GM19099 (cell line): ENCODE results near the gene FAM83G.

Experiments used
- POLR2A ChIP-seq: IDR thresholded peaks from 3 replicates; pipeline ENCODE4 v1.6.1; 2011; ENCODE audit warnings: low read depth; ENCODE audit not compliant: insufficient read length; ENCODE audit errors: extremely low read depth

Gene FAM83G

DNA sequence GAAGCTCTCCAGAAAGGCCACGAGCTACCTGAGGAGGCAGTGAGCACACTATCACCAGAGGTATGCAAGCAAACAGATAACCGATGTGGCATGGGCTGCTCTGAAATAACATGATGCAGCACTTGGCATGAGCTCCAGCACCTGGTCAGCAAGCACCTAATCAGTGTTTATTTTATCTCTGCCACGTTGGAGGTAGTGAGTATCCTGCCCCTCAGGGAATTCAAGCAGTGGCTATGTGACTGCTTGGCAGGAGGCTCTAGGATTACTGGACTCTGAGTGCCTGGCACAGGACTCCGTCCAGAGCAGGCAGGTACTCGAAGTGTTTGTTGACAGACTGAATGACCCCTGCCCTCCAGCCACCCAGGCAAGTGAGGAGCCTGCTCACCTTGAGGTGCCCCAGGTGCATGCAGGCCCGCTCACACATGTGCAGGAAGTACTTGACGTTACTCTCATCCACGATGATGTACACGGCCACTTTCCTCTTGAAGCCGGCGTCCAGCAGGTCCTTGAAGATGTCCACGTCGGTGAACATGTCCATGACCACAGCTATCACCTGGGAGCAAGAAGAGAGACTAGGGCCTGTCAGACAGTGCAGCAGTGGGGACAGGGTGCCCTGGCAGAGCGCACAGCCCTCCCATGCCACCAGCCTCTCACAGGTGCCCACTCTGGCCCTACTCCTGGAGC, 16.6 kb downstream of the FAM83G start:
- no peak for TF ChIP-seq POLR2A

DNA sequence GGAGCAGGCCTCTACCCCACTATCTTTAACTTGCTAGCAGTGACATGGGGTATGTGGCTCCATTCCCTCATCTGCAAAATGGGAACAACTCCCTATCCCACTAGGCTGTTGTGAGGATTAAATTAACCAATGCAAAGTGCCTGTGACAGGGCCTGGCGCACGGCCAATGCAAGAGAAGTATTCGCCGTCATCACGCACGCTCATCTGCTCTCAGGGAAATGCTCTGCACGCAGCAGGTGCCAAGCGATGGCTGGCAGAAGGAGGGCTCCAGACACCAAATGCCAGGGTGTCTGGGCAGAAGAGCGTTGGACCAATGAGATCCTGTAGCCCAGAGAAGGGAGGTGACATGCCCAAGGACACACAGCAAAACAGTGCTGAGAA, 17.3 kb downstream of the FAM83G start:
- no peak for TF ChIP-seq POLR2A

DNA sequence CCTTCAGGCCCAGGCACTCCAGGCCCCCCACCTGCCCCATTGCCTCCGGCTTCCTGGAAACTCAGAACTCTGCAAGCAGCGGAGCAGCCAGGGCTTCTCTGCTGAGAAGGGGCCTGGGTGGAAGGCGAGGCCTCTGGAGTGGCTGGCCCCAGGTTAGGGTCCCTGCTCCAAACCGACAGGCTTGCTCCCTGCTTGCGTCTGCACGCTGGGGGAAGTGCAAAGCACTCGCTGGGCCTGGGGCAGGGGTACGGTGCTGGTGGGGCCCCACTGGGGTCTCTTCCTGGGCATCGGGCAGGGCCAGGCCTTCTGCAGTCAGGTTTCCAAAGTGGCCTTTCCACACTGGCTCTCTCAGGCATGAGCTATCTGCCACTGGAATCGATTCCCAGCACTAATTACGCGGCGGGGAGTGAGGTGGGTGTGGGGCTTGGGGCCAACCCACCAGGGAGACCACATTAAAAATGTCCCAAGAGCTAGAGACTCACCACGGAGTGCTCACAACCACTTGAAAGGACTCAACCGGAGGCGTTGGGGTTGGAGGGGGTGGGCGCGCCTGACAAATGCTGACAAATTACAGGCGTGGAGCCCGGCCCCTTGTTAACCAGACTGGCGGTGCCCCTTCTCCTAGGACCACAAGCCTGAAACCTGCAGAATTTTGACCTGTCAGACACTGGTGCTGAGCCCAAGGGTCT, 17.9 kb downstream of the FAM83G start:
- TF ChIP-seq POLR2A = no peak

DNA sequence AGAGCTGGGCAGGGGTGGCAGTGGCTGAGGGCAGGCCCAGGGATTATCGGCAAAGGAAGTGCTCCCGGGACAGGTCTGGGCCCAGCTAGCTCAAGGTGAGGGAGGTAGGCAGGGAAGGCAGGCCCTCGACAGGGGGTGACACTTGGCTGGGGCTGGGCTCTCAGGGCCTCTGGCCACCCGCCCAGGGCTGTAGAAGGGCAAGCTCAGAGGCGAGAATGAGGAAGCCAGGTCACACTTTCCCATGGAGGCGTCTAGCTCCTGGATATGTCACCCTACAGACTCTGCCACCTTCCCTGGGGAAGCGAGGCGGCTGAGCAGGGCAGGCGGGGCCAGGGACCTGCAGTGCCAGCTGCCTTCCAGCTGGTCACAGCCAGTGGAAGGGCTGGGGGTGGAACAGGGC, 19.1 kb downstream of the FAM83G start:
- TF ChIP-seq POLR2A = no peak

DNA sequence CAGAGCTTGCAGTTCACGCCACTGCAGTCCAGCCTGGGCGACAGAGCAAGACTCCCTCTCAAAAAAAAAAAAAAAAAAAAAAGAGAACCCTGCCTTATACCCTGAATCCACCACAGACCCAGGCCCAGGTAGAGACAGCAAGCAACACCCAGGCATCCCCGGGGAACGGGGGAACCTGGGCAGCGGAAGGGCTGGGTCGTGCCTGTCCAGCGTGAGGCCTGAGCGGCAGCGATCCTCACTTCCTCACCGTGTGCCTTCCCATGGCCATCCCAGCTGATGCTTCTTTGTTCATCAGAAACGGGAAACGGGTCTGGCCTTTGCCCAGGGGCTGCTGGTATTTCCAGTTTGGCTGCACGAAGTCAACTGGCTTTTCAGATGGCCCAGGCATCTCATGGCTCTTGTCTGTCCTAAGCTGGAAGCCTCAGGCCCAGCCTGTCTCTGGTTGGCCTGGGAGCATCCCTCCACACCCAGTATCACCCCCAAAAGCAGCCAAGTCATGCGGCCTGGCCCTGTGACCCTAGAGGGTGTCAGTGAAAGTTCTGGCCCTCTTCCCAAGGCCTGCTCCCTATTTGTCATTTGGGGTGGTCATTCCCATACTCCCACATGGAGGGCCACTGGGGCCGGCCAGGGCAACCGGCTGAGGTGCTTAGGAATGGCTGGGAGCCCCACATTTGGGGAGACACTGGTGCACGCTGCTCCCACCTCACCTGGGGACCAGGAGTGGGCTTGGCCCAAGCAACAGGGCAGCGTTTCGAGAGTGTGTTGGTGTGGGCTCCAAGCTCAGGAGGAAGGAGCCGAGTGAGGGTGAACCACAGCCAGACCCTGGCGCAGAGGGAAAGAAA, 20.1 kb downstream of the FAM83G start:
- no peak for TF ChIP-seq POLR2A

DNA sequence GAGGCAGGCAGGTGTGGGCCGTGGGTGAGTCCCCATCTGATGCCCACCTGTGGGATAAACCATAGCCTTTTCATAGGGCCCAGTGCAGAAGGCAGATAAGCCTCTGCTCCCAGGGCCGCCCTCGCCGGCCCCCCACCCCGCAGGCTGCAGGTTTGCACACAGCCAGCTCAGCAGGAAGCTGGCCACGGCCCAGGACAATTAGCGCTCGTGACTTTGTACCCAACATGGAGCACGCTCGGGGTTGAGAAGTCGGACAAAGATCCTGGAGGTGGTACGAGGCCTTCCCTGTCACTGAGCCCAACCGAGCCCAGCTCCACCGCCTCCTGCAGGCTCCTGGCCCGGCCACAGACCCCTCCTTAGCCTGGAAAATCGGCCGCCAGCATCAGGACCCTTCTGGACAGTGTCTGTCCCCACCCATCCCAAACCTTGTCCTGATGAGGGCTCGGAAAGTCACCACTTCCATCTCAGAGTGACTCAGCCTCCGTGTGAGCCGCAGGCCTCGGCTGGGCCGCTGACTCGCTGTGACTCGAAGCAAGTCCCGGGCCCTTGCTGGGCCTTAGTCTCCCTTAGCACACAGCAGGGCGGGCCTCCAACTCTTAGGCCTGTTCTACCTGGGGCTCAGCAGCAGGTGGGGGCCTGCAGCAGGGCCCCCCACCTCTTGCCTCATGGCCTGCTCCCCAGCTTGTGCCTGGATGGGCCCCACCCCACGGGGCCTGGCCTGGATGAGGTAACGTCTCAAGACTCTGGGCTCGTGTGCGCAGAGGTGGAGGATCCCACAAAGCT, 22.7 kb downstream of the FAM83G start:
- TF ChIP-seq POLR2A = no peak

DNA sequence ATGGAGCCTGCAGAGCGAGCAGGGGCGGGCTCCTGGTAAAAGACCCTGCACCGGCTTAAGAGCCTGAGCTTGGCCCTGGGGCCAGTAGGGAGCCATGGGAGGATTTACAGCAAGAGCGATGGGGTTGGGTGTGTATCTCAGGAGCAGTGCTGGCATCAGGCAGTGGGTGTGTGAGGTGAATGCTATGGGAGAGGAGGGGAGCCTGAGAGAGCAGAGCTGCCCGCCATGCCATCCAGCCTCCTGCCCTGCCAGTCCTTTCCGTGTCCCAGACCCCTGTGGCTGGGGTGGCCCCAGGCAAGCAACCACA, 23.3 kb downstream of the FAM83G start:
- no peak for TF ChIP-seq POLR2A

DNA sequence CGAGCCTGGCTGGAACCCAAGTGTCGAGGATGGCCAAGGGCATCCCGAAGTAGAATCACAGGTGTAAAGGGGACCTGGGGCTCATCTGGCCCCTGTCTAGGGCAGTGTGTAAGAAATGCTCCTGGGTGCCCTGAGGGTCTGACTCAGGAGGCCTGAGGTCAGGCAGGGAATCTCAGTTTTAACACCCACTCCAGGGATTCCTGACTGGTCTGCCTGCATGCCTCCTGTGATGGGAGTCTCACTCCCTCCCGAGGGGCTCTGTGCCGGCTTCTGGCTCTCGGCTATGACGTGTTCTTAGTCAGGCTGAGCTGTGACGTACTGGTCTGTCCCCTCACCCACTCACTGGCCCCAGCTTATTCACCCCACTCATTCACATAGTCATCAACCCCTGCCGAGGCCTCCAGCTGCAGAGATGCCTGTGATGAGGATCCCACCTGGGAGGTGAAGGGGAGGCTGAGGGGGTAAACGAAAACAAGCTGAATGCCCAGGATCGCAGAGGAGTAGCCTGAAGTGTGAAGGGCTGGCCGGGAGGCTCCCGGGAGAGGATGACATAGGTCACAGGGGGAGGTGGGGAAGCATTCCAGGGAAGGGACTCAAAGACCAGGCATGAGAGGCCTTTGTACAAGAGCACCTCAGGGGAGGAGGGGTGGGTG, 23.8 kb downstream of the FAM83G start:
- no peak for TF ChIP-seq POLR2A

DNA sequence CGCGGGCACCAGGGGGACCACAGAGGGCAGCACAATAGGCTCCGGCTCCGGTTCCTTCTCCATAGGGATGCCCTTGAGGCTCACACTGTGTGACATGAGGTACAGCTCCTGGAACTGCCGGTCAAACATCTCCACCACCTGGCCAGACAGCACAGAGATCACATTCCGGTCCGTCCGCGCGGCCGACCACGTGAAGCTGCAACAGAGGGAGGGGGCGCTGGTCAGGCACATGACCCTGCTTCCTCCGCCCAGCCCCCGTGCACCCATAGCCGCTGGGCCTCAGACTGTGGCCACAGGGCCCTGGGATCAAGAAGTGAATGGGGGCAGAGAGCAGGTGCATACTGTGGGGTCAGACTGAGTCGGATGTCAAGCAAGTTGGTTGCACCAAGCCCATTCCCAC, 25.9 kb downstream of the FAM83G start:
- no peak for TF ChIP-seq POLR2A

DNA sequence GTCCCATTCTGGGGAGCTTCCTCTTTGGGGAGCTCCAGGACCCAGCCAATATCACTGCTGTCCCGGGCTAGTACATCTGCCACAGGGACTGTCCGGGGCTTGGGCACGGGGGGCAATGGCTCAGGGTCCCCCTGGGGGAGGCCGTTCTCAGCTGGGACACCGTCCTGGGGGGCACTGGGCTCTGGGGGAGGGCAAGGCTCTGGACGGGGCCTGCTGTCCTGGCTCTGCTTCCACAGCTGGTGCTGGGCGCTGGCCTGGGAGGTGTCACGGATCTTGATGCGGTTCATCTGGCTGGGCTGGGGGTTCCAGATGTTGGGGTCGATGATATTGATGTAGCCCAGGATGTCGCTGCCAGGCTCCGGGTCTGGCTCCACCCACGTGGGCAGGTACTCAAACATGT, 26.5 kb downstream of the FAM83G start:
- TF ChIP-seq POLR2A = no peak

DNA sequence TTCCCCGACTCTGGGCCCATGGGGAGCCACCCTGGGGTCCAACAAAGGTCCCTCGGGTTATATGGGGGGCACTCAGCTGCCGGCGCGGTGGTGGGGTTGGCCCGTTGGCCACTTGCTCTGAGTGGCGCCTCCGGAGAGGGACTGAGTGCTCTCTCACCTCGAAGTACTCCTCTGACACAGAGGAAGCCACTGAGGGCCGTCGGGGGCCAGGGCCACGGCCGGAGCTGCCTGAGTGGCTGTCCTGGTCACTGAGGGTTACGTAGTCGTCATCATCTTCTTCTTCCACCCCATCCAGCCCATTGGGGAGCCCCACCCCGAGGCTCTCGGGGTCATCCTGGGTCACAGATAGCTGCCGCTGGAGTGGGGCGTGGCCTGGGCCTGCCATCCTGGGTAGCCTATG, 26.9 kb downstream of the FAM83G start:
- no peak for TF ChIP-seq POLR2A

DNA sequence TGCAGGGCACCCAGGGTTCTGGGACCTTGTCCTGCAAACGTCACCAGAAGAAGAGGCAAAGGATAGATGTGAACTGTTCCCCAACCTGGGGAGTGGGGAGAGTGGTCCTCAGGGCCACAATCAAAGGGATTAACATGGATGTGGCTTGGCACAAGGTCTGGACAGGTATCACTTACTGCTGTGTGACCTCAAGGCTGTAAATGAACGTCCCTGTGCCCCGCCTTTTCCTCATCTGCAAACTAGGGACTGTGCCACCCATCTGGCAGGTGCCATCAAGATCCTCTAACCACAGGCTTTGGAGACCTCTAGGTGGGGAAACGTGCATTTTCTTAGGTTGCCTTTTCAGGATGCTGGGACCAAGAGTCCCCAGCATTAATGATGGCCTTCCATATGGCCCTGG, 27.5 kb downstream of the FAM83G start:
- TF ChIP-seq POLR2A = no peak

DNA sequence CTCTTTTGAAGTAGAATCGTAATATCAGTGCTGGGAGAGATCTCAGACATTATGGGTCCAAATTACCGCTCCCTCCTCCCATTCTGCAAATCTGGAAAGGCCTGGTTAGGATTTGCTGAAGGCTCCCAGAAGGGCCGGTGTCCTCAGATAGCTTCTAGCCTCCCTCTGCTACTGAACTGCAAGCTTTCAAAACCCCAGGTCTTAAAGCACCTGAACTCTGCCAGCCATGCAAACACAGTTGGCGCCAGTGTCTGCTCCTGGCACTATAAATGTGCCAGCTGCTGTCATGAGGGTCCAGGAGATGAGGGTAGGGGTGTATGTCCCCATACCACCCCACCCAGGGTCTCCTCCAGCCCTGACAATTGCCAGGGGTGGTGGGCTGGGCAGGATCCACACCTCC, 28.4 kb downstream of the FAM83G start:
- no peak for TF ChIP-seq POLR2A

DNA sequence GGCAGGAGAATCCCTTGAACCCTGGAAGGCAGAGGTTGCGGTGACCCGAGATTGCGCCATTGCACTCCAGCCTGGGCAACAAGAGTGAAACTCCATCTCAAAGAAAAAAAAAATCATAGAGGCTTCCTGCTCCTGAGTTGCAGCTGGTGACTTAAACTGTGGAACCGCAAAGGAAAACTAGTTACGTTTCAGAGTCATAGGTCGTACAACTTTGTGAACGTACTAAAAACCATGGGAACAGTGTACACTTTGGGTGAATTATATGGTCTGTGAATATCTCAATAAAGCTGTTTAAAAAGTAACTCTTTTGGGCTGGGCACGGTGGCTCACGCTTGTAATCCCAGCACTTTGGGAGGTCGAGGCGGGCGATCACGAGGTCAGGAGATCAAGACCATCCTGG, 29.0 kb downstream of the FAM83G start:
- TF ChIP-seq POLR2A = no peak
